Stimulated activated CD4-positive, alpha-beta T cell treated with anti-CD3 and anti-CD28 coated beads, Interleukin-1b, Interleukin-23, amount 100 ng/mL, for 48 hours (primary cell): ENCODE data around the gene EXD3.
A peak's percentile ranks its signal among the peaks of the same experiment; 100 is the strongest.

Experiments used
- DNase-seq: peaks from one replicate; pipeline ENCODE4 v3.0.0-alpha.2; 2020

Gene EXD3

DNA sequence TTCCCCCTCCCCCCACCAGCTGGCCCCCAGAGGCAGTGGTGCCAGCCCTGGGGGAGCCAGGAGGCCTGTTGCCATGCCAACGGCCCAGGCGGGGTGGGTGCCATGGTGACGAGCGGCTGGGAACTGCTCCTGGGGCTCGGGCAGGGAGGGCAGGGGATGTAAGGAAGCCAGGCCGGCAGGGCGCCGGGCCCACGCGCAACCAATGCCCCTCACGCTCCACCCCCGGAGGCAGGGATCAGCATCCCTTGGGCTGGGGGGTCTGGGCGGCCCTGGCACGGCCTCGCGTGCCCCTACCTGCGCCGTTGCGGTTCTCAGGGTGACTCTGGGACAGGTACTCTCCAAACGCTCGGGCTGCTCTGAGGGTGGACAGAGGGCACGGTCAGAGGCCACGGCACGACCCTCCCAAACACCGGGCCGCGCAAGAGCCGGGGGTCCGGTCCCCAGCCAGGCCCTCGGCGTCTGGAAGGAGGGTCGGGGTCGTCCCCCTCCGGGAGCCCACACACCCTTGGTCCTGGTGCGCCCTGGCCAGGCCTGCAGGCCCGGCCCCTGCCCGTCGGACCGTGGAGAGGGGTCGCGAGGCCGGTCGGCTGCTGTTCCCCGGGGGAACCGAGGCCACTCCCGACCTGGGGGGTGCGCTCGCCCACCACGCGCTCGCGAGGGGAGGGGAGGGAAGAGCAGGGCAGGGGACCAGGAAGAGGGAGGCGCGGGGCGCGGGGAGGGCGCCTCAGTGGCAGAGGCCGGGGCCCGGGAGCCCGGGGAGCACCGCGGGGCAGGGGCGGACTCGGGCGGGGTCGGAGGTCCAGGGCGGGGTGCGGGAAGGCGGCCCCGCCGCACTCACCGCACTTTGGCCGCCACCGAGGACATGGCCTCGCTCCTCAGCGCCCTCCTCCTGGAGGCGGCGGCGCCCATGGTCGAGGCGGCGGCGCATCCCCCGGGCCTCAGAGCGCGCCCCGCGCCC, 35.5 kb upstream of the EXD3 start:
- peak; percentile 9 for DNase-seq

DNA sequence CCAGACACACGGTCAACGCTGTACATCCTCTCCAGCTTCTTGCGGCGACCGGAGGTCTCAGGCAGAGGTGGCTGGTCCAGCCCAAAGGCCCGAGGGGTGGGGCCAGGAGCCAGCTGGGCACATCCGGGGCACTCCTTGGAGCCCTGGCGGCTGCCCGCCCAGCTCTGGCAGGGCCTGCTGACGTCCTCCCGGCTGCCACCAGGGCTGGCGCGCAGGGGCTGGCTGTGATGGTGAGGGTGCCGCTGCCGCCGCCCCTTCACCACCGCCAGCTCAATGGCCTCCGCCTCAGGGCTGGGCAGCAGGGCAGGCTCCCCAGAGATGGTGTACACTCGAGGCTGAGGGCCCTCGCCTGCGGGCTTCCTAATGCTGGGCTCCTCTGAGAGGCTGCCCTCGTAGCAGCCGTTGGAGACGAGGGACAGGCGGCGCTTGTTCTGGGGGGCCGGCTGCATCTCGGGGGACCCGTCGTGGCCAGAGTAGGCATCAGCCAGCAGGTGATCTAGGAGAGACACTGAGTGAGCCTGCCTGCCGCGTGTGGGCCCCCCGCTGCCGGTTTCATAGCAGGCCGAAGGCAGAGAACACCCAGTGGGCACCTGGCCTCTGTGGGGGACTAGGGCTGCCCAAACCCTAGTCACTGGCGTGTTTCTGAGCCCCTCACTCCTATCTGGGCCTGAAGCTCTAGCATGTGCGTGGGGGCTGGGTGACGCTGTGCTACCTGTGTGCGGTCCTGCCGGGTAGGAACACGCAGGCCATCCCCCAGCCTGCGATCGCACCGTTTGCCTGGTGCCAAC, 34.6 kb upstream of the EXD3 start:
- DNase-seq = peak; percentile 1

DNA sequence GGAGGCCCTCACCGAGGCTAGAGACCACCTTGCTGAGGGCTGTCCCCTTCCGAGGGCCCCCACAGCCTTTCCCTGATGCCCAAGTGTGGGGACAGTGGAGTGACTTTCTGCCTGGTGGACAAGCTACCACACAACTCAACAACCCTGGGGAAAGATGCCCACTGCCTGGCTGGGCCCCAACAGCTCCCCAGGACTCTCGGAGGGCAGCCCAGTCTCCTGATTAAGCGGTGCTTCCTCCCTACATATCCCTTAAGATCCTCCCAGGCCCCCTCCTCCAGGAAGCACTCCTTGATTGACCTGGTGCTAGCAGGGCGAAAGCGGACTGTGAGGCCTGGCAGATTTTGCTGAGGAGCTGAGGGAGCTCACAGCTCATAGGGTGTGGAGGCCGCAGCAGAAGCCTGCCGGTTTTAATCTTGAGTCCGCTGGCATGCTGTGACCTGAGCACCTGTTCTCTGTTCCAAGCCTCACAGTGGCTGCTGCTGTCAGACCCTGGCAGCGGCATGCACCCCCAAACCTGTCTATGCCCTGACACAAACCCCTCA, 34.0 kb upstream of the EXD3 start:
- peak; percentile 1 for DNase-seq

DNA sequence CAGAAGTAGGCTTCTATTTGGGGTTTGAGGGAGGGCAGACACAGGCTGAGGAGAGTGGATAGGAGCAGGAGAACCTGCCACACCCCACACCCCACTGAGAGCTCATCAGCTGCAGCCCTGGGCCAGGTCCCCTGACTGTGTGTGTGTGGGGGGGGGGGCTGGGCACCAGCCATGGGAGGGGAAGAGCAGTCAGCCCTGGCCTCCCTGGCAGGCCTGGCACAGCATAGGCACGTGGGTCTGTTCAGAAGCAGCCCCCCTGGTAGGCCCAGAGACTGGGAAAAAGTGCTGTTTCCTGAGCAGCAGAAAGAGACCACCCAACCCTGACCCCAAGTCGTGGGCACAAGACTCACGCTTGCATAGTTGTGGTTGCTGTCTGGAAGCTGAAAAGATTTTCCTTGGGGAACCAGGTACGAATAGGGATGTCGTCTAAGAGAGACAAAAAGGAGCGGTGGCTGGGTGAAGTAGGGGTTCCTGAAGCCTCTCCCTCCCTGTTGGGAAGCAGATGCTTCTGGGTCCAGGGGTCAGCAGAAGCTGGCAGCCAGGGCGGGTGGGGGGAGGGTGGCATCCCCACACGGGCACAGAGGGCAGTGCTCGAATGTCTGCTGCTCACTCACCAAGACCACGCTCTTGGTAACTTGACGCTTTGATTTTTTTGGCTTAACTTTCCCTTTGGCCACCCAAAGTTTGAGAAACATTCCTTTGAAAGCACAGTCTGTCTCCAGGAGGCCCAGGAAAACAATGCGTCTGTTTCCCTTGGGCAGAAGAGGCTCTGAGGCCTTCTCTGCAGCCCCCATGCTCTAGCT, 33.3 kb upstream of the EXD3 start:
- peak; percentile 1 for DNase-seq

DNA sequence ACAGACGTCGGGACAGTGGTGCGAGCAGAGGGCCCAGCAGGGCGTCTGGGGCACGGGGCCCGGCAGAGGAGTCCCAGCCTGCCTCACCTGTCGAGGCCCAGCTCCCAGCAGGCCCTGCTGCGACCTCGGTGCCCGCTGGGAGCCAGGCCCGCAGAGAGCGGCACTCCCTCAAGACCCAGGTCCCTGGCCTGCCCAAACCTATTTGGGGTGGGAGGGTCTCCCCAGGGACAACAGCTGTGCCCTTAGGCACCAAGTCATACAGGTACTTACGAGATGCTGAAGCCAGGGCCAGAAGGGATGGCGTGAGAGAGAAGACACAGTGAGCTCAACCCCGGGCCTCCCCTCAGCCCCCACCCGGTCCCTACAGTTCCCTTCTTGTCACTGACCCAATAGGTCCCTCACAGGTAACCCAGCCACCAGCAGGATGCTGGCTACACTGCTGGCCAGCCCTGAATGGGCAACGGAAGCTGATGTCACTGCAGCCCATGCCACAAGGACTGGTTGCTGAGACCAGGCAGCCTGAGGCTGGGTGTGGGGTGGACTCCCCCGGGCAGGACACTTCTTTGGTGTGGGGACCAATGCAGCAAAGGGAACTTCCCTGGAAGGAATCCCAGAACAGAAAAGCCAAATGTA, 32.5 kb upstream of the EXD3 start:
- peak; percentile 4 for DNase-seq

DNA sequence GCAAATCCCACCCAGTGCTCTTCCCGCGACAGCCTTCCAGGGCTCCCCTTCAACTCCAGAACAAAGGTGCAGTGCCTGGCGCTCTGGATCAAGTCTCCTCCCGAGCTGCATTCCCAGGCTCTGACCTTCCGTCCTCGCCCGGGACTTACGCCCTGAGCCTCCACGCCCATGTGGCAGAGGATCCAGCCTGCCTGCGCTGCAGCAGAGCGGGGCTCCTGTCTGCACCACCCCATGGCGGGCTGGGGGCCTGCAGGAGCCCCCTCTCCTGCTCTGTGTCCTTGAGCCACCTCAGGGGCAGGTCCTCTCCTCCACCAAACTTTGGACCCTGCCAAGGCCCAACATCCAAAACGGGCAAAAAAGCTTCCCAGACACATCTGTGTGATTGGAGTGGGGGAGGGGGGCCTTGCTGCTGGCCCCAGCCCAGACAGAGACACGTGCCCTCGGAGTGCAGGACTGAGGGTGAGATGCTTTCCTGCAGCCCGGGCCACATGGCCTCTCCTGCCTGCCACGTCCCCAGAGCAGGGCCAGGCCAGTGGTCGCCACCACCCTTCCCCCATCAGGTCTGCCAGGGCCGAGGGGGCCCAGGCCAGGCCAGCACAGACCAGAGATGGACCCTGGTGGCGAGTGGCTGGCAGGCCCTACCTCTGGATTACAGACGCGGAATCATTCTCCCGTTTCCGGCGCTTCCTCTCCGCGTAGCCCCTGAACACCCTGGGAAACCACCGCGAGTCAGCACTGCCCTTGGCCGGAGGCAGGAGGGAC, 31.8 kb upstream of the EXD3 start:
- DNase-seq = peak; percentile 6

DNA sequence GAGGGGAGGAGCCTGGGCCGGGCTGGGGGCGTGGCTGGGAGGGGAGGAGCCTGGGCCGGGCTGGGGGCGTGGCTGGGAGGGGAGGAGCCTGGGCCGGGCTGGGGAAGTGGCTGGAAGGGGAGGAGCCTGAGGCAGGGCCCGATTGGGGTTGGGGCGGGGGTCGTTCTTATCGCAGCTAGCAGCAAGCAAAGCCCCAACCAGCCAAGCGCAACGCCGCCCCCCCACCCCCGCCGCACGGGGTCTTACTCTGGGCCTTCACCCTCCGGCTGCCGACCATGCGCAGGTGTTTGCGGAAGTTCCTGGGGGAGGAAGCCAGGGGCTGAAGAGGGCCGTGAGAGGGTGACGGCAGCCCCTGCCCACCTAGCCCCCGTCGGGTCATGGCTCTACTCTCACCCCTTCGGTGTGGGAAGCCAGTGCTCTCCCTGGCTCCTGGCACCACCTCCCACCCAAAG, 31.2 kb upstream of the EXD3 start:
- peak; percentile 58 for DNase-seq

DNA sequence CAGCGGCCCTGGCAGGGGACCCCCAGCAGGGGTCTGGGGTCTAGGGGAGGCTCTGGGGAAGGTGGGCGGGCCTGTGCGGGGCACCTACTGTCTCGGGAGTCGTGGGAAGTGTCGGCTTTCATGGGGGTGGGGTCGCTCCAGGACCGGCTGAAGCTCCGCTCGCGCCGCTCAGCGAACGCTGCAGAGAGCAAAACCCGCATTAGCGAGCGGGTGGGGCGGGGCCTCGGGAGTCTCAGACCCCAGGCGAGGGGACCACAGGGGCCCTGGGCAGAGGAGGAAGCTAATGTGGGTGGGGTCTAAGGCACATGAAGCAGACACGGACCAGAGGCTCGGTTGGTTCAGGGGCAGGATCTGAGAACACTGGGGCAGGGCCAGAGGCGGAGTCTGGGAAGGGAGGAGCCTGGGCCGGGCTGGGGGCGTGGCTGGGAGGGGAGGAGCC, 30.7 kb upstream of the EXD3 start:
- peak; percentile 78 for DNase-seq

DNA sequence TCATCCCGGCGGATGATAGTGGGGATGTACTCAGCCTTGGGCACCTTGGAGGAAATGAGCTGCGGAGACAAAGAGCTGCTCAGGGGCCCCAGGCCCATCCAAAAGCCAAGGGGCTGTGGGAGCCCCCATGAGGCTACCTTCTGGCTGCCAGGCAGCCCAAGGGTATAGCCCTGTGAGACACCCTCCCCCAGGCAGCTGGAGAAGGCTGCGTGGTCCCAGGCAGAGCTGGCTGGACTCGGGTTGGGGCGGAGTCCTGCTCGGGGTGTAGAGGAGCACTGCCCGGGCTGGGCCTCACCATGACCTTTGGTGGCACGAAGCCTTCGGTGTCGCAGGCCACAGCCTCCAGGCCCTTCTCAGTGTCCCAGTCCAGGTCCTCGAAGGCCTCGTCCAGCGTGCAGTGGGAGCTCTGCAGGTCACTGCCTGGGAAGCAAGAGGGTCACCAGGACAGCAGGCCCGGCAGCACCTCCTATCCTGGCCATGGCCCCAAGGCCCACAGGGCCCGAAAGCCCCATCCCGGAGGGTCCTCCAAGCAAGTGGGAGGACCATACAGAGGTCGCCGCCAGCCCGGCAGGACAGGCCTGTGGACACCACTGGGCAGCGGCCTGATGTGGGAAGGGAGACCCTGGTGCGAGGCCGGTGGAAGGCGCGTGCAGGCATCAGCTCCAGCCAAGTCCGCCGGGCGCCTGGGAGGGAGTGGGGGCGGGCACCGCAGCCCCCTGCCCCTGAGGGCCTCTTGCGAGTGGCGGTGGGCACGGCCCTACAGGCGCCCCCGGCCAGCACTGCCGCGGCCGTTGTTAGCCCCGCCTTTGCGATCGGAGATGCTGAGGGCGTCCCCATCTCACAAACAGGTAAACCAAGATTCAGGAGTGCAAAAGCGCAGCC, 30.0 kb upstream of the EXD3 start:
- peak; percentile 21 for DNase-seq

DNA sequence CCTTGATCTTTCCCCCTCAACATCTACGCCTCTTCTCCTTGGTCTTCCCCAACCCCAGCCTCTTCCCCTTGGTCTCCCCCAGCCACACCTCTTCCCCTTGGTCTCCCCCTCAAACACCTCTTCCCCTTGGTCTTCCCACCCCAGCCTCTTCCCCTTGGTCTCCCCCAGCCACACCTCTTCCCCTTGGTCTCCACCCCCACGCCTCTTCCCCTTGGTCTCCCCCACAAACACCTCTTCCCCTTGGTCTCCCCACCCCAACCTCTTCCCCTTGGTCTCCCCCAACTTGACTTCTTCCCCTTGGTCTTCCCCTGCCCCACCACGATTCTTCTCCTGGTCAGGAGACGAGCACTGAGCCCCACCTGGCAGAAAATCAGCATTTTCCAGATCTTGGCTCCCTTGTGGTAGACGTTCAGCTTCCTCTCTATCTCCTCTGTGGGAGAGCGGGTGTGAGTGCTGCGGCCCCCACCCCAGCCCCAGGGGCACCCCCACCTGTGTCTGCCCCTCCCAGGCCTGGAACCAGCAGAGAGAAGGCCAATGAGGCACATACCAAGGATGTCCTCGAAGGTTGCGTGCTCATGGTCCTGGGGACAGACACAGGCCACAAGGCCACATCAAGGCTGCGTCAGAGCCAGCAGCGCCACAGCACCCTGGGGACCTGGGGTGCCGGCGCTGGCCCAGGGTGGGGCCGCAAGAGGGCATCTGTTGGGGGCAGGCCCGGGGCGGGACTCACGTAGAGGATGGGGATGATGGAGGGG, 29.2 kb upstream of the EXD3 start:
- DNase-seq = peak; percentile 1

DNA sequence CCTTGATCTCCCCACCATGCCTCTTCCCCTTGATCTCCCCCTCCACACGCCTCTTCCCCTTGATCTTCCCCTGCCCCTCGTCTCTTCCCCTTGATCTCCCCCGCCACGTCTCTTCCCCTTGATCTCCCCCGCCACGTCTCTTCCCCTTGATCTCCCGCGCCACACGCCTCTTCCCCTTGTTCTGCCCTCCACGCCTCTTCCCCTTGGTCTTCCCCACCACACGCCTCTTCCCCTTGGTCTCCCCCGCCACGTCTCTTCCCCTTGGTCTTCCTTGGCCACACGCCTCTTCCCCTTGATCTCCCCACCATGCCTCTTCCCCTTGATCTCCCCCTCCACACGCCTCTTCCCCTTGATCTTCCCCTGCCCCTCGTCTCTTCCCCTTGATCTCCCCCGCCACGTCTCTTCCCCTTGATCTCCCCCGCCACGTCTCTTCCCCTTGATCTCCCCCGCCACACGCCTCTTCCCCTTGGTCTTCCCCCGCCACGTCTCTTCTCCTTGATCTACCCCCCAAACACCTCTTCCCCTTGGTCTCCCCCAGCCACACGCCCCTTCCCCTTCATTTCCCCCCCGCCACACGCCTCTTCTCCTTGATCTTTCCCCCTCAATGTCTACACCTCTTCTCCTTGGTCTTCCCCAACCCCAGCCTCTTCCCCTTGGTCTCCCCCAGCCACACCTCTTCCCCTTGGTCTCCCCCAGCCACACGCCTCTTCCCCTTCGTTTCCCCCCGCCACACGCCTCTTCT, 28.5 kb upstream of the EXD3 start:
- DNase-seq = peak; percentile 1

DNA sequence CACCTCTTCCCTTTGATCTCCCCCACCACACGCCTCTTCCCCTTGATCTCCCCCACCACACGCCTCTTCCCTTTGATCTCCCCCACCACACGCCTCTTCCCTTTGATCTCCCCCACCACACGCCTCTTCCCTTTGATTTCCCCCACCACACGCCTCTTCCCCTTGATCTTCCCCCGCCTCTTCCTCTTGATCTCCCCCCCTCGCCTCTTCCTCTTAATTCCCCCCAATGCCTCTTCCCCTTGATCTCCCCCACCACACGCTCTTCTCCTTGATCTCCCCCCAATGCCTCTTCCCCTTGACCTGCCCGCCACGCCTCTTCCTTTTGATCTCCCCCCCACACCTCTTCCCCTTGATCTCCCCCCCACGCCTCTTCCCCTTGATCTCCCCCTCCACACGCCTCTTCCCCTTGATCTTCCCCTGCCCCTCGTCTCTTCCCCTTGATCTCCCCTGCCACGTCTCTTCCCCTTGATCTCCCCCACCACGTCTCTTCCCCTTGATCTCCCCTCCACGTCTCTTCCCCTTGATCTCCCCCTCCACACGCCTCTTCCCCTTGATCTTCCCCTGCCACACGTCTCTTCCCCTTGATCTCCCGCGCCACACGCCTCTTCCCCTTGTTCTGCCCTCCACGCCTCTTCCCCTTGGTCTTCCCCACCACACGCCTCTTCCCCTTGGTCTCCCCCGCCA, 27.7 kb upstream of the EXD3 start:
- DNase-seq = peak; percentile 1

DNA sequence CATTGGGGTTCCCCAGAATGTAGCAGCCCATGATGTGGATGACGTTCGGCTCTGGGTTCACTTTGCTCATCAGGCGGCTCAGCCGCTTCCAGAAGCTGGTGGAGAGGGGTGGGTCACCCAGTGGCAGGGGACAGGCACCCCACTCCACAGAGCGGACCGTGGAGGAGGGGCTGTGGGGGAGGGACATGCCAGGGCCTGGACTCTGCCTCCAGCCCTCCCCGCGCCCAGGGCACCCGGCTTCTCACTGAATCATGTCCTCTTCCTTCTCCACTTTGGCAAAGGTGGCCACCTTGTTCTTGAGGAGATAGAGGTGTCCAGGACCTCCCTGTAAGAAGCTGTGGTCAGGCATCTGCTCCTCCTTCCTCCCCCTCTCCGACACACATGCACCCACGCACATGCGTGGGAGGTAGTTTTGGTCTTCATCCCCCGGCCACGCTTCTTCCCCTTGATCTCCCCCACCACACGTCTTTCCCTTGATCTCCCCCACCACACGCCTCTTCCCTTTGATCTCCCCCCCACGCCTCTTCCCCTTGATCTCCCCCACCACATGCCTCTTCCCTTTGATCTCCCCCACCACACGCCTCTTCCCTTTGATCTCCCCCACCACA, 27.1 kb upstream of the EXD3 start:
- peak; percentile 4 for DNase-seq

DNA sequence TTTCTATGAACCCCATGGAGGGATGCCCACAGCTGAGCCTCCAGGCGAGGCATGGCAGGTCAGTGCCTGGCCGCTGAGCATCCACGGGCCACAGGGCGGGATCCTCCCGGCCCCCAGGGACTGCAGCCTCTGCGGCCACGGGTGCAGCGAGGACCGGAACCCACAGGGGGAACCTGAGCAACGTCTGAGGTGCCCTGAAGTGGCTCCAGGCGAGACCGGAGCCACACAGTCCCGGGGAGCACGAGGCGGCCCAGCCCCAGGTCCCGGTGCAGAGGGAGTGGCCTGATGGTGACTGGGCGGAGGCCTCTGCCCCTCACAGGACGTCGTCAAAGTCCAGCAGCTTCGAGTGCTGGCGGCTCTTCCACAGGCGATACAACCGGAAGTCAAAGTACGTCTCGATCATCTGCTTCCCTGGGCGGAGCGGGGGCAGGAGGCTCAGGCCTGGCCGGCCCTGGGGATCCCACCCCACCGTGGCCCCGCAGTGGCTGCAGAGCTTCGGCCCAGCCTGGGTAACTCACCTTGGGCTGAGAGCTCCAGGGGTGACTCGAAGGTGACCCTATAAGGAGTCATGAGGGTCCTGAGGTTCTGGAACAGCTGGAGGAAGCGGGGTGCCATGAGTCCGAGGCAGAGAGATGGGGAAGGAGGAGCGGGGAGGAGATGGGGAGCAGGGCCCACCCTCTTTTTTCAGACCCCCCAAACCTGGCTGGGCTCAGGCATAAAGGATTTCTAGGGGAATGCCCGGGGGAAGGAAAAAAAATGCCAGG, 26.3 kb upstream of the EXD3 start:
- peak; percentile 3 for DNase-seq

DNA sequence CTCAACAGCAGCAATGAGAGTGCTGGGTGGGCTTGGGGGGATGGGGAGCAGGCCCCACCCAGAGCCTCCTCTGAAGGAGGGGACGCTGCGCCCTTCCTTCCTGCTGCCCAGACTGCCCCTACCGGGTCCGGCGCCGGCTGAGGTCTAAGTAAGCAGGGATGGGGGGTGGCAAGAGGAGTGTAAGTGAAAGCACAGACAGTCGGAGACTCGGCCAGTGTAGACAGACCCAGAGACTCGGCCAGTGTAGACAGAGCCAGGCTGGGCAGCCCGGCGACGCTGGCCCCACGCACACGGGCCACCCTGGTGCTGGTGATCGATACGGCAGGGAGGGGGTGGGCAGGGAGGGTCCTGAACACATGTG, 25.6 kb upstream of the EXD3 start:
- no peak for DNase-seq

DNA sequence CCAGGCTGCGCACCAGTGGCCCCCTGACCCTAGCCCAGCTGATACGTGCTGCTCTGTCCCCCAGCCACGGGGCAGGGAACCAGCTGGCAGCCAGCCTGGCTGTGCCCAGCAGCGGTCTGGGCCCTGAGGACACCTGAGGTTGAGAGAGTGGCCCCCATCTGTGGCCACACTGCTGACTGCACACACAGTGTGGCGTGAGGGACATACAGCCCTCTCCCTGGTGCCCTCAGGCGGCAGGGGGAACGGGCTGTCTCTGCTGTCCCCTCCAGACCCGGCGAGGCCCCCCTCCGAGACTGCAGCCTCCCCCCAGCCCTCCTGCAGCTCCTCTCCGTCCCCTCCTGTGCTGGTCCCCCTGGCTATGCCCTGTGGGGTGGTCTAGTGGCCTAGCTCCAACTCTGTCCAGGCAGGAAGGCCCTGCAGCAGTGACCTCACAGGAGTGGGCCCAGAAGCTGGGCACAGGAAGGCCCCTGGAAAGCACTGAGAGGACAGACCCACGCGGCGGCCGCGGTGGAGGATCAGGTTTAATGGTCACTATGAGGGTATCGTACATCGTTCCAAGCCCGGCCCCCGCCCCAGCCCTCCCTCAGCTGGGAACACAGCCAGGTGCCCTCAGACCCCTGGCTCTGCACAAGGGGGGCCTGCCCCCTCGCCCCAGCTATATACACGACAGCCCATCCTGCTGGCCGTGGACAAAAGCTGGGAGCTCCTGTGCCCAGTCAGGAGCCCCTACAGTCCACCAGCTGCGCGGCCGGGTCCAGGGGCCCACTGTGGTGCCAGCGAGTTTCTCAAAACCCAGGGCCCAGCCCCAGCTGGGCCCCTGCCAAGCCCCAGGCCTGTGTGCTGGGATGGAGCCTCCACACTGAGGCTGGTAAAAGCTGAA, 25.0 kb upstream of the EXD3 start:
- no peak for DNase-seq
